D721Med (cell line): ENCODE measurements around the gene FFAR2.
"Not testable (repeated sequence)": the region's sequence is repeated elsewhere in the genome, so short reads cannot be mapped to it uniquely, and the experiment has no call there.

Experiments
- DNase-seq: peaks from one replicate; pipeline ENCODE4 v3.0.0; 2011; ENCODE audit warnings: low spot score; ENCODE audit not compliant: insufficient read length
- FAIRE-seq: peaks from 2 replicates; lab custom pipeline; 2011; peaks lifted over from hg19 to GRCh38; lab: Jason Lieb, UNC
- TF ChIP-seq, protein P1 (sequence below): IDR thresholded peaks from 2 replicates; pipeline ENCODE4 v1.5.1; 2012; ENCODE audit warnings: mild to moderate bottlenecking, control low read depth; ENCODE audit not compliant: insufficient read depth; ENCODE audit errors: missing control alignments

The FFAR2 gene

DNA sequence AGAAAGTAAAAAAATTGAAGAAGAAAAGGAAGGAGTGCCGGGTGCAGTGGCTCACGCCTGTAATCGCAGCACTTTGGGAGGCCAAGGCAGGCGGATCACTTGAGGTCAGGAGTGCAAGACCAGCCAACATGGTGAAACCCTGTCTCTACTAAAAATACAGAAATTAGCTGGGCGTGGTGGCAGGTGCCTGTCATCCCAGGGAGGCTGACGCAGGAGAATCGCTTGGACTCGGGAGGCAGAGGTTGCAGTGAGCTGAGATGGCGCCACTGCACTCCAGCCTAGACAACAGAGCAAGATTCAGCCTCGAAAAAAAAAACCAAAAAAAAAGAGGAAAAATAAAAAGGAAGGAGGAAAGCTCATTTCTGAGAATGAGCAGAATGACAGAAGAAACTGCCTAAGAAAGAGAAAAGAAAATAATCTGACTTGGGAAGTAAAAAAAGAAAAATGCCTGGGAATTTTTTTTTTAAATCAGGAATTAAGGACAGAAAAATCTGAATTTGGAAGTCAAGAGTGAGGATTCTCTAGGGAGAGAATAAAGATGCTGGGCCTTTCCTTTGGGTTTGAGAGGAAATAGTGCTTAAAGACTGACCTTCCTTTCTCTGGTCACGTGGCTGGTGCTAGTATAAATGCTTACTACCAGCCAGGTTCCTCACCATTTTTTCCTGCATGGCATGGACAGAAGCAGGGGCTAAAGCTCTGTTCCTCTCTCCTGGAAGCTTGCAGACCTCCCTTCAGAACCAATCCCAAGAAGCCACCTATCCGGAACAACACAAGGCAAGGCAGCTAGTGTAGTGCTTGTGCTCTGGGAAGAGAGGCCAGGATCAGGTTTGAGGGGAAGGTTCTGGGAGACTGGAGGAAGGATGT, at the start of gene FFAR2:
Gene FFAR2, plus strand, starts transcription at position 652 of the 864 bp plus-strand sequence. CDS start 1,458 bp downstream, outside the sequence.
- no peak for DNase-seq
- TF ChIP-seq, protein P1, sequence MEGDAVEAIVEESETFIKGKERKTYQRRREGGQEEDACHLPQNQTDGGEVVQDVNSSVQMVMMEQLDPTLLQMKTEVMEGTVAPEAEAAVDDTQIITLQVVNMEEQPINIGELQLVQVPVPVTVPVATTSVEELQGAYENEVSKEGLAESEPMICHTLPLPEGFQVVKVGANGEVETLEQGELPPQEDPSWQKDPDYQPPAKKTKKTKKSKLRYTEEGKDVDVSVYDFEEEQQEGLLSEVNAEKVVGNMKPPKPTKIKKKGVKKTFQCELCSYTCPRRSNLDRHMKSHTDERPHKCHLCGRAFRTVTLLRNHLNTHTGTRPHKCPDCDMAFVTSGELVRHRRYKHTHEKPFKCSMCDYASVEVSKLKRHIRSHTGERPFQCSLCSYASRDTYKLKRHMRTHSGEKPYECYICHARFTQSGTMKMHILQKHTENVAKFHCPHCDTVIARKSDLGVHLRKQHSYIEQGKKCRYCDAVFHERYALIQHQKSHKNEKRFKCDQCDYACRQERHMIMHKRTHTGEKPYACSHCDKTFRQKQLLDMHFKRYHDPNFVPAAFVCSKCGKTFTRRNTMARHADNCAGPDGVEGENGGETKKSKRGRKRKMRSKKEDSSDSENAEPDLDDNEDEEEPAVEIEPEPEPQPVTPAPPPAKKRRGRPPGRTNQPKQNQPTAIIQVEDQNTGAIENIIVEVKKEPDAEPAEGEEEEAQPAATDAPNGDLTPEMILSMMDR = no peak
- FAIRE-seq = no peak

DNA sequence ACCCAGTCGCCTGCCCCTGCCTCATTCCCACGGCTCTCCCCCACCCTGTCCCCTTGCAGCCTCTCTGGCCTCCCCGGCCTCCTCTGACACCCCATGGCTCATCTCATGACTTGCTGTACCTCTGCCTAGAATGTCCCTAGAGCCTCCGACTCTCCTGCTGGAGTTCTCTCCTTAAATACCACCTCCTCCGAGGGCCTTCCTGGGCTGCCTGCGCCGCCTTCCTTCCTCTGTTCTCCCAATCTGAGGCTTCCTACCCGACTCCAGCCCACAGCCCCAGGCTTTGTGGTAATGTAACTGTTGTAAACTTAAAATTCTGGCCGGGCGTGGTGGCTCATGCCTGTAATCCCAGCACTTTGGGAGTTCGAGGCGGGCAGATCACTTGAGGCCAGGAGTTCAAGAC, 49.5 kb upstream of the FFAR2 start:
- DNase-seq (no peak), FAIRE-seq (no peak)
- TF ChIP-seq, protein P1 = no peak

DNA sequence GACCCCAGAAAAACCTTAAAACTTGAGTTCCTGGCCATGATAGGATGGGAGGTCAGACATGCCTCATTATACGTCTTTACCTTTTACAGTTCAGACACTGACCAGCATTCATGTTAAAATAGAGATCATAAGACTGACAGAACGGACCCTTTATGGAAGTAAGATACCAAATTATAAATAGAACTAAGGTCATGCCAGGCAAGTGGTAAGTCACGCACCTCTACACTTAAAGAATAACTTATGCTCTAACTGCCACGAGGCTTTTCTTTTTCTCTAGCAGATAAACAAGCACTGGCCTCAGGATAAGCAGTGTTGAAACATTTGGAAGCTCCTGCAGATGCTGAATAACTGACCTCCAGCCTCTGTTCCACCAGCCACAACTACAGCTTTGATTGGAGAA, 48.8 kb upstream of the FFAR2 start:
- TF ChIP-seq, protein P1 = no peak
- DNase-seq (no peak), FAIRE-seq (no peak)

DNA sequence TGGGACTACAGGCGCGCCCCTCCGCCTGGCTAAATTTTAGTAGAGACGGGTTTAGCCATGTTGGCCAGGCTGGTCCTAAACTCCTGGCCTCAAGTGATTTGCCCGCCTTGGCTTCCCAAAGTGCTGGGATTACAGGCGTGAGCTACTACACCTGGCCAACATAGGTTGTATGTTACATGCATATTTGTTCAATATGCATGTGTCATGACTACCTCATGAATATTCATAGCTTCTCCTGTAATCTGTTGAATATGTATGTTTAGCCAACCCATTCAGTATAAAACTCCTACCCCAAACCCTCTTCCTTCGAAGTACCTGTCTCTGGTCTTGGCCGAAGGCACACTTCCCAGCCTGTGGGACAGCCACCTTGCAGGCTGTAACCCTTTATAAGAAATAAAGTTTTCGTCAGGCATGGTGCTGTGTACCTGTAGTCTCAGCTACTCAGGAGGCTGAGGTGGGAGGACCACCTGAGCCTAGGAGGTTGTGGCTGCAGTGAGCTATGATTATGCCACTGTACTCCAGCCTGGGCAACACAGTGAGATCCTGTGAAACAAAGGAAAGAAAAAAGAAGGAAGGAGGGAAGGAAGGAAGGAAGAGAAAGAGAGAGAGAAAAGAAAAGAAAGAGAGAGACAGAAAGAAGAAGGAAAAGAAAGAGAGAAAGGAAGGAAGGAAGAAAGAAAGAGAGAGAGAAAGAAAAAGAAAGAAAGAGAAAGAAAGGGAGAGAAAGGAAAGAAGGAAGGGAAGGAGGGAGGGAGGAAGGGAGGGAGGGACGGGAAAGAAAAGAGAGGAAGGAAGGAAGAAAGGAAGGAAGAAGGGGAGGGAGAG, 47.9 kb upstream of the FFAR2 start:
- TF ChIP-seq, protein P1 = no peak
- no peak for DNase-seq
- no peak for FAIRE-seq

DNA sequence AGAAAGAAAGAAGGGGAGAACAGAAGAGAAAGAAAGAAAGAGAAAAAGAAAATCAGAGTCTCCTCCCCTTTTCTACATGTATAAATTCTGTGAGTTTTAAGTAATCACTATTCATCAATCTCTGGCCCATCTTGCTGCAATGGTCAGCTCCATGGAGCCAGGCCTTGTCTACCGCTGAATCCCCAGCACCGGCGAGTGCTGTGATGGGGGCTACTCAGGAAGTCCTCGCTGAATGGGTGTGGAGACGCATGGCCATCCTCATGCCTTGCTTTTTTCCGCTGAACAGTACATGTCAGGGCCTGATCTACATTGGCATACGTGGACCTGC, 47.3 kb upstream of the FFAR2 start:
- FAIRE-seq = no peak

DNA sequence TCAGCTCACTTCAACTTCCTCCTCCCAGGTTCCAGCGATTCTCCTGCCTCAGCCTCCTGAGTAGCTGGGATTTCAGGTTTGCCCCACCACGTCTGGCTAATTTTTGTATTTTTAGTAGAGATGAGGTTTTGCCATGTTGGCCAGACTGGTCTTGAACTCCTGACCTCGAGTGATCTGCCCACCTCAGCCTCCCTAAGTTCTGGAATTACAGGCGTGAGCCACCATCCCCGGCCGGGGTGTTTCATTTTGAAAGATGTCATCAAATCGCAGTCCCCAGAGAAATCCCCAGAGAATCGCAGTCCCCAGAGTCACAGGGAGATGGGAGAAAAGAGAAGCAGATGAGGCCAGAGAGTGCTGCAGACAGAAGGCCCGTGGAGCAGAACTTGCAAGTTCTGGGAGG, 46.6 kb upstream of the FFAR2 start:
- FAIRE-seq = not testable (repeated sequence)

More for the DNA sequence above, 47.3 kb upstream of the FFAR2 start:
- TF ChIP-seq, protein P1 = no peak
- no peak for DNase-seq

DNA sequence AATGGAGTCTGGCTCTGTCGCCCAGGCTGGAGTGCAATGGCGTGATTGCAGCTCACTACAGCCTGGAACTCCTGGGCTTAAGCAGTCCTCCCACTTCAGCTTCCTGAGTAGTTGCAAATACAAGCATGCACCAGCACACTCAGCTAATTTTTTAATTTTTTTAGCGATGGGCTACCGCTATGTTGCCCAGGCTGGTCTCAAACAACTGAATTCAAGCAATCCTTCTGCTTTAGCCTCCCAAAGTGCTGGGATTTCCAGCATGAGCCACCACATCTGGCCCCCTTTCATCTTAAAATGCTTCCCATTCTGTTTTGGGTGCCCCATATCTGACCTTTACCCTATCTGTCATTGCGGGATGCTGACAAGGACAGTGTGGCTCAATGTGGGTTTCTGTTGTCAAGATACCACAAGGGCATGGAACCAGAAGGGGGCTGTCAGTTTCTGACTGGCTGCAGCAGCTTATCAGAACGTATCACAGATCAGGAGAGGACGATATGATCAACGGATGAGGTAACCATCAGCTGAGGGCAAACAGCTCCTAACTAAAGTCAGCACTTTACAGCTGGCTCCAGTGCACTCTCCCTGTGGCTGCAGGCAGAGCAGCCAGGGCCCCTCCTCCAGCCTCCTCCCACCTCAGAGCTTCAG, 44.8 kb upstream of the FFAR2 start:
- DNase-seq (no peak), FAIRE-seq (no peak)

More for the DNA sequence above, 46.6 kb upstream of the FFAR2 start:
- not testable (repeated sequence) for DNase-seq

More for the DNA sequence above, 44.8 kb upstream of the FFAR2 start:
- TF ChIP-seq, protein P1 = no peak
